PC-3 (cell line): ENCODE results near the gene HLA-DQA1. TPM values are rescaled to one million over a fixed set of nuclear protein-coding genes. Genes with fewer than 3 reads are reported as not detected.

Source experiments
- ATAC-seq: fragments of 200-7000 bp; cut with Tn5 transposase; 2 replicates; pipeline ENCODE4 v1.9.1; 2020; ENCODE audit warnings: mild to moderate bottlenecking, moderate library complexity
- BruUV-seq: library from RNA; stranded (reverse); fragments of 400-500 nt; replicated peaks from 2 replicates; lab custom pipeline; 2021; lab: Mats Ljungman, UMichigan
- CTCF ChIA-PET: fragments of 300-600 bp; sonication (Branson Sonifier 250); formaldehyde crosslinking; loops from one replicate; lab custom pipeline; 2022; ENCODE audit warnings: antibody characterized with exemption; lab: Charles Lee
- POLR2A ChIA-PET: fragments of 300-600 bp; sonication (Branson Sonifier 250); formaldehyde crosslinking; loops from one replicate; lab custom pipeline; 2022; ENCODE audit warnings: antibody characterized with exemption; ENCODE audit not compliant: unreplicated experiment; lab: Charles Lee
- DNase-seq: peaks from one replicate; pipeline ENCODE4 v3.0.0-alpha.2; 2015
- H2AFZ ChIP-seq: fragments of 300-600 bp; sonication (generic); 2 replicates; pipeline ENCODE4 v1.6.0; 2016; ENCODE audit warnings: antibody characterized with exemption, low read length
- H3F3A ChIP-seq: fragments of 300-600 bp; sonication (generic); one replicate; pipeline ENCODE4 v1.6.0; 2017; ENCODE audit warnings: antibody characterized with exemption, low read length, control low read depth, mild to moderate bottlenecking; ENCODE audit not compliant: unreplicated experiment
- H3K27ac ChIP-seq: fragments of 300-600 bp; sonication (generic); 2 replicates; pipeline ENCODE4 v1.5.1; 2016; ENCODE audit warnings: mild to moderate bottlenecking, low read length
- H3K27me3 ChIP-seq: fragments of 300-600 bp; sonication (generic); 2 replicates; pipeline ENCODE4 v1.6.1; 2016; ENCODE audit warnings: low read length, mixed read lengths
- H3K36me3 ChIP-seq: fragments of 300-600 bp; sonication (generic); 2 replicates; pipeline ENCODE4 v1.6.1; 2016; ENCODE audit warnings: low read depth, mixed run types, low read length, mixed read lengths
- H3K4me1 ChIP-seq: fragments of 300-600 bp; sonication (generic); 2 replicates; pipeline ENCODE4 v1.5.1; 2016; ENCODE audit warnings: low read length; ENCODE audit not compliant: insufficient read depth
- H3K4me2 ChIP-seq: fragments of 300-600 bp; sonication (generic); 2 replicates; pipeline ENCODE4 v1.6.0; 2016; ENCODE audit warnings: low read length
- H3K4me3 ChIP-seq: fragments of 300-600 bp; sonication (generic); 2 replicates; pipeline ENCODE4 v1.5.1; 2016; ENCODE audit warnings: mild to moderate bottlenecking, low read length, mixed read lengths
- H3K79me2 ChIP-seq: fragments of 300-600 bp; sonication (generic); 2 replicates; pipeline ENCODE4 v1.6.1; 2017; ENCODE audit warnings: low read length, mixed read lengths
- H3K9ac ChIP-seq: fragments of 300-600 bp; sonication (generic); 2 replicates; pipeline ENCODE4 v1.6.0; 2016; ENCODE audit warnings: mild to moderate bottlenecking, low read length
- H3K9me2 ChIP-seq: fragments of 300-600 bp; sonication (generic); replicated peaks from 2 replicates; pipeline ENCODE4 v1.6.1; 2016; ENCODE audit warnings: mixed run types, low read length, mixed read lengths
- H3K9me3 ChIP-seq: fragments of 300-600 bp; sonication (generic); 2 replicates; pipeline ENCODE4 v1.6.1; 2016; ENCODE audit warnings: low read length, mixed read lengths
- H4K20me1 ChIP-seq: fragments of 300-600 bp; sonication (generic); 2 replicates; pipeline ENCODE4 v1.6.1; 2016; ENCODE audit warnings: low read length, mixed read lengths
- EZH2 ChIP-seq: fragments of 300-600 bp; sonication (generic); IDR thresholded peaks from one replicate; pipeline ENCODE4 v1.6.1; 2017; ENCODE audit warnings: antibody characterized with exemption, mild to moderate bottlenecking, low read length; ENCODE audit not compliant: unreplicated experiment
- EZH2phosphoT487 ChIP-seq: fragments of 300-600 bp; sonication (generic); IDR thresholded peaks from 2 replicates; pipeline ENCODE4 v1.6.1; 2018; ENCODE audit warnings: mild to moderate bottlenecking, antibody characterized with exemption, low read length, borderline replicate concordance
- intact Hi-C: fragments of 100-400 bp; cut with micrococcal nuclease; formaldehyde crosslinking; loops from 2 replicates; pipeline ENCODE4 v1.9.0; 2023
- total RNA-seq: library from RNA; depleted of rRNA; stranded (reverse); fragments of >200 nt; gene quantifications from 2 replicates; pipeline ENCODE4 v1.2.3, GENCODE V29; 2014
- TF ChIP-seq, protein P1 (sequence below): fragments of 300-600 bp; sonication (generic); conservative IDR thresholded peaks from 2 replicates; pipeline ENCODE4 v1.5.1; 2017; ENCODE audit warnings: antibody characterized with exemption, low read depth, mild to moderate bottlenecking, low read length

HLA-DQA1 gene
- total RNA-seq, 1 experiment from 2014 or later = not detected

DNA sequence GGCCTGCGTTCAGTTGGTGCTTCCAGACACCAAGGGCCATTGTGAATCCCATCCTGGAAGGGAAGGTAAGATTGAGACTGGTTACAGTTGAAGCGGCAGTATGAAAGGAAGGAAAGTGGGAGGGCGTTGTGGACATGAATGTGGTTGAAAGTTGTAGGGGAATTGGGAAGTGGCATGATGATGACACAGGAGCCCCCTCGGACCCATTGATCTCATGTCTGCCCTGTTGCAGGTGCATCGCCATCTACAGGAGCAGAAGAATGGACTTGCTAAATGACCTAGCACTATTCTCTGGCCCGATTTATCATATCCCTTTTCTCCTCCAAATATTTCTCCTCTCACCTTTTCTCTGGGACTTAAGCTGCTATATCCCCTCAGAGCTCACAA lies 5.5 kb downstream of the HLA-DQA1 start:
- H3F3A ChIP-seq = no peaks in the 10 kb centered on the region
- DNase-seq = no peak
- peaks cover 26% of the 10 kb centered on the region; the same call in 1 of the 2 replicates for H3K27me3 ChIP-seq
- no peak overlapping the region for H3K27ac ChIP-seq
- TF ChIP-seq EZH2 (no peak), EZH2phosphoT487 (no peak)
- TF ChIP-seq, protein P1, sequence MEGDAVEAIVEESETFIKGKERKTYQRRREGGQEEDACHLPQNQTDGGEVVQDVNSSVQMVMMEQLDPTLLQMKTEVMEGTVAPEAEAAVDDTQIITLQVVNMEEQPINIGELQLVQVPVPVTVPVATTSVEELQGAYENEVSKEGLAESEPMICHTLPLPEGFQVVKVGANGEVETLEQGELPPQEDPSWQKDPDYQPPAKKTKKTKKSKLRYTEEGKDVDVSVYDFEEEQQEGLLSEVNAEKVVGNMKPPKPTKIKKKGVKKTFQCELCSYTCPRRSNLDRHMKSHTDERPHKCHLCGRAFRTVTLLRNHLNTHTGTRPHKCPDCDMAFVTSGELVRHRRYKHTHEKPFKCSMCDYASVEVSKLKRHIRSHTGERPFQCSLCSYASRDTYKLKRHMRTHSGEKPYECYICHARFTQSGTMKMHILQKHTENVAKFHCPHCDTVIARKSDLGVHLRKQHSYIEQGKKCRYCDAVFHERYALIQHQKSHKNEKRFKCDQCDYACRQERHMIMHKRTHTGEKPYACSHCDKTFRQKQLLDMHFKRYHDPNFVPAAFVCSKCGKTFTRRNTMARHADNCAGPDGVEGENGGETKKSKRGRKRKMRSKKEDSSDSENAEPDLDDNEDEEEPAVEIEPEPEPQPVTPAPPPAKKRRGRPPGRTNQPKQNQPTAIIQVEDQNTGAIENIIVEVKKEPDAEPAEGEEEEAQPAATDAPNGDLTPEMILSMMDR = no peak
- POLR2A ChIA-PET = no interaction called here
- ATAC-seq = no peak
- BruUV-seq = no TSS peak
- H4K20me1 ChIP-seq = no peaks in the 10 kb centered on the region
- H3K9ac ChIP-seq = no peak overlapping the region
- no peaks in the 10 kb centered on the region for H3K9me2 ChIP-seq
- no peaks in the 10 kb centered on the region for H3K36me3 ChIP-seq
- no peak overlapping the region for H3K4me2 ChIP-seq
- no peaks in the 10 kb centered on the region for H3K9me3 ChIP-seq
- H3K4me3 ChIP-seq = no peak overlapping the region
- no peaks in the 10 kb centered on the region for H3K79me2 ChIP-seq
- intact Hi-C loops = no loop called here
- H3K4me1 ChIP-seq = no peaks in the 10 kb centered on the region
- CTCF ChIA-PET = no interaction called here
- H2AFZ ChIP-seq = no peak overlapping the region

DNA sequence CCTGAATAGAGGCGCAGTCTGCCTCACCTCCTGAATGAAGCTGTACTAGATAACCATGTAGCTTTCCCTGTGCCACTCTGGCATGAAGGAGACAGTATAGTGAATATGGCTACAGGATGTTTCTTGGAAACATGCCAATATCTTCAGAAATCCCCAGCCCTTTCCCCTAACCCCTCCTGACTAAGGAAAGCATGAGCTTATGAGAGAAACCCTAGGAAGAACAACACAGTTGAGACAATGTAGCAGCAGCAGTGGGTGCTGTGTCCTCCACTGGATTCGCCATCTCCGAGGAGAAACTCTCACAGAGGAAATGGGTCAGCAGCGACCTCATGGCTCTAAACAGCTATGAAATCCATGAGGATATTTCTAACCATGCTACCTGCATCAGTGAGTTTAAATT lies 6.7 kb downstream of the HLA-DQA1 start:
- ChIA-PET POLR2A (no interaction called here), CTCF (no interaction called here)
- no peak for TF ChIP-seq EZH2
- intact Hi-C loops = no loop called here
- DNase-seq = no peak
- no peak for ATAC-seq
- Histone ChIP-seq H3K27ac (no peak overlapping the region), H4K20me1 (no peaks in the 10 kb centered on the region), H3K27me3 (peaks cover 19% of the 10 kb centered on the region; the same call in 1 of the 2 replicates), H3K9me3 (no peaks in the 10 kb centered on the region), H3F3A (no peaks in the 10 kb centered on the region), H2AFZ (no peak overlapping the region), H3K9me2 (no peaks in the 10 kb centered on the region), H3K36me3 (no peaks in the 10 kb centered on the region), H3K4me1 (no peaks in the 10 kb centered on the region), H3K79me2 (no peaks in the 10 kb centered on the region), H3K9ac (no peak overlapping the region), H3K4me2 (no peak overlapping the region), H3K4me3 (no peak overlapping the region)
- no TSS peak for BruUV-seq

DNA sequence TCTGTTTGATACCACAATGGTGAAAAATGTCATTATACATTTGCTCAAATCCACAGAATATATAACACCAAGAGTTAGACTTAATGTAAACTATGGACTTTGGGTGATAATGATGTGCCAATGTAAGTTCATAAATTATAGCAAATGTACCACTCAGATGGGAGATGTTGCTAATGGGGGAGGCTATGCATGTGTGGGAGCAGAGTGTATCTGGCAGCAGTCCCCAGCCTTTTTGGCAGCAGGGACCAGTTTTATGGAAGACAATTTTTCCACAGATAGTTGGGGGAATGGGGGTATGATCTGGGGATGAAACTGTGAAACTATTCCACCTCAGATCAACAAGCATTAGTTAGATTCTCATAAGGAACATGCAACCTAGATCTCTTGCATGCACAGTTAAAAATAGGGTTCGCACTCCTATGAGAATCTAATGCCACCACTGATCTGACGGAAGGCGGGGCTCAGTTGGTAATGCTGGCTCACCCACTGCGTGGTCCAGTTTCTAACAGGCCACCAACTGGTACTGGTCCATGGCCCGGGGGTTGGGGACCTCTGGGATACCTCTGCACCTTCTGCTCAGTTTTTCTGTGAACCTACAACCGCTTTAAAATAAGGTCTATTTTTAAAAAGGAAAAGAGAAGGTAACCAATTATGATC lies 8.0 kb downstream of the HLA-DQA1 start:
- Histone ChIP-seq H3K4me3 (no peak overlapping the region), H4K20me1 (no peaks in the 10 kb centered on the region), H3K9me2 (no peaks in the 10 kb centered on the region), H3K9me3 (no peaks in the 10 kb centered on the region), H3K4me2 (no peak overlapping the region), H3K79me2 (no peaks in the 10 kb centered on the region), H3K9ac (no peak overlapping the region), H3K36me3 (no peaks in the 10 kb centered on the region), H3K27ac (no peak overlapping the region), H3F3A (no peaks in the 10 kb centered on the region), H3K27me3 (peaks cover 10% of the 10 kb centered on the region; the same call in 1 of the 2 replicates), H3K4me1 (no peaks in the 10 kb centered on the region), H2AFZ (no peak overlapping the region)
- no peak for ATAC-seq
- intact Hi-C loops = no loop called here
- DNase-seq = no peak
- no TSS peak for BruUV-seq
- CTCF ChIA-PET = no interaction called here
- TF ChIP-seq EZH2 (no peak), EZH2phosphoT487 (no peak)
- TF ChIP-seq, protein P1 = no peak
- POLR2A ChIA-PET = no interaction called here
